PC-9 (cell line): ENCODE results near the gene GNAQ. TPM values are rescaled to one million over a fixed set of nuclear protein-coding genes. Genes with fewer than 3 reads are reported as not detected.

Experiments
- BruUV-seq: library from RNA; stranded (reverse); fragments of 400-500 nt; replicated peaks from 2 replicates; lab custom pipeline; 2021; lab: Mats Ljungman, UMichigan
- CTCF ChIA-PET: fragments of 300-600 bp; sonication (Branson Sonifier 250); formaldehyde crosslinking; loops from one replicate; lab custom pipeline; 2022; ENCODE audit warnings: antibody characterized with exemption; lab: Charles Lee
- POLR2A ChIA-PET: fragments of 300-600 bp; sonication (Branson Sonifier 250); formaldehyde crosslinking; loops from one replicate; lab custom pipeline; 2022; ENCODE audit warnings: antibody characterized with exemption; ENCODE audit not compliant: unreplicated experiment; lab: Charles Lee
- DNase-seq, 2 experiments: peaks; one replicate each; pipeline versions ENCODE4 v3.0.0 to v3.0.0-alpha.2; 2015 to 2022; ENCODE audit warnings: mixed read lengths in 1 of 2
- H2AFZ ChIP-seq: fragments of 200-600 bp; sonication (generic); 2 replicates; pipeline ENCODE4 v1.8.1; 2017; ENCODE audit warnings: antibody characterized with exemption
- H3F3A ChIP-seq: fragments of 200-600 bp; sonication (generic); 2 replicates; pipeline ENCODE4 v1.8.1; 2017; ENCODE audit warnings: antibody characterized with exemption, mild to moderate bottlenecking, low read depth; ENCODE audit not compliant: insufficient read depth
- H3K27ac ChIP-seq: fragments of 200-600 bp; sonication (generic); 2 replicates; pipeline ENCODE4 v1.6.1; 2016; ENCODE audit warnings: mixed run types
- H3K27me3 ChIP-seq: fragments of 200-600 bp; sonication (generic); 2 replicates; pipeline ENCODE4 v1.6.1; 2016; ENCODE audit warnings: low read depth, mixed run types; ENCODE audit not compliant: insufficient read depth
- H3K36me3 ChIP-seq: fragments of 200-600 bp; sonication (generic); 2 replicates; pipeline ENCODE4 v1.6.1; 2016; ENCODE audit warnings: low read depth, mixed run types
- H3K4me1 ChIP-seq: fragments of 200-600 bp; sonication (generic); replicated peaks from 2 replicates; pipeline ENCODE4 v1.6.1; 2016; ENCODE audit warnings: mixed run types; ENCODE audit not compliant: insufficient read depth
- H3K4me2 ChIP-seq: fragments of 200-600 bp; sonication (generic); 2 replicates; pipeline ENCODE4 v1.6.1; 2017; ENCODE audit warnings: mixed run types
- H3K4me3 ChIP-seq: fragments of 200-600 bp; sonication (generic); 2 replicates; pipeline ENCODE4 v1.6.1; 2016; ENCODE audit warnings: mixed run types
- H3K79me2 ChIP-seq: fragments of 200-600 bp; sonication (generic); 2 replicates; pipeline ENCODE4 v1.6.1; 2017; ENCODE audit warnings: low read depth, mixed run types
- H3K9me2 ChIP-seq: fragments of 200-600 bp; sonication (generic); 2 replicates; pipeline ENCODE4 v1.8.1; 2017; ENCODE audit warnings: mild to moderate bottlenecking; ENCODE audit not compliant: insufficient read depth
- H3K9me3 ChIP-seq: fragments of 200-600 bp; sonication (generic); 2 replicates; pipeline ENCODE4 v1.8.1; 2016; ENCODE audit warnings: low read depth; ENCODE audit not compliant: insufficient read depth
- H4K20me1 ChIP-seq: fragments of 200-600 bp; sonication (generic); 2 replicates; pipeline ENCODE4 v1.8.1; 2017; ENCODE audit not compliant: insufficient read depth
- EZH2 ChIP-seq: fragments of 200-600 bp; sonication (generic); IDR thresholded peaks from 2 replicates; pipeline ENCODE4 v1.8.0; 2017; ENCODE audit warnings: antibody characterized with exemption, low read depth
- intact Hi-C: fragments of 100-400 bp; cut with micrococcal nuclease; formaldehyde crosslinking; loops from one replicate; pipeline ENCODE4 v1.10.0; 2022; ENCODE audit not compliant: unreplicated experiment
- total RNA-seq: library from RNA; stranded (reverse); gene quantifications from 2 replicates; pipeline ENCODE4 v1.2.3, GENCODE V29; 2021
- TF ChIP-seq, protein P1 (sequence below): fragments of 200-600 bp; sonication (generic); conservative IDR thresholded peaks from 2 replicates; pipeline ENCODE4 v1.6.1; 2017; ENCODE audit warnings: mixed run types, antibody characterized with exemption, mild to moderate bottlenecking, moderate library complexity

GNAQ gene
- total RNA-seq, 1 experiment from 2014 or later: 51.6 TPM

DNA sequence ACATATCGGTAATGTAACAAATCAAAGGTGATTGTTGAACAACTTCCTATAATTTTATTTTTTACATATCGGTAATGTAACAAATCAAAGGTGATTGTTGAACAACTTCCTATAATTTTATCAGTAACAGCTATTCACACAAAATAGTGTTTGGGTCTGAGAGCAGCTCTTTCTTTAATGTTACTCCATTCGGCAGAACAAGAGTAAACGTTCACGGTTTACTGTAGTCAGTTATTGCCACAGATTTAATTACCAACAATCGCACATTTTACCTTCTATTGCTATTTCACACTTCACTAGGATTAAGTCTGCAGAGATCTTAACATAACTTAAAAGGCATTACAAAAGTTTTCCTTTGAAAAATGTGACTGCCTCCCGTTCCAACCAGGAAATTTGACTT, 6.4 kb downstream of the GNAQ start:
- DNase-seq: no peak
- no peak overlapping the region for H3K27ac ChIP-seq
- H3K4me2 ChIP-seq: no peak overlapping the region
- TF ChIP-seq EZH2: no peak
- TF ChIP-seq, protein P1, sequence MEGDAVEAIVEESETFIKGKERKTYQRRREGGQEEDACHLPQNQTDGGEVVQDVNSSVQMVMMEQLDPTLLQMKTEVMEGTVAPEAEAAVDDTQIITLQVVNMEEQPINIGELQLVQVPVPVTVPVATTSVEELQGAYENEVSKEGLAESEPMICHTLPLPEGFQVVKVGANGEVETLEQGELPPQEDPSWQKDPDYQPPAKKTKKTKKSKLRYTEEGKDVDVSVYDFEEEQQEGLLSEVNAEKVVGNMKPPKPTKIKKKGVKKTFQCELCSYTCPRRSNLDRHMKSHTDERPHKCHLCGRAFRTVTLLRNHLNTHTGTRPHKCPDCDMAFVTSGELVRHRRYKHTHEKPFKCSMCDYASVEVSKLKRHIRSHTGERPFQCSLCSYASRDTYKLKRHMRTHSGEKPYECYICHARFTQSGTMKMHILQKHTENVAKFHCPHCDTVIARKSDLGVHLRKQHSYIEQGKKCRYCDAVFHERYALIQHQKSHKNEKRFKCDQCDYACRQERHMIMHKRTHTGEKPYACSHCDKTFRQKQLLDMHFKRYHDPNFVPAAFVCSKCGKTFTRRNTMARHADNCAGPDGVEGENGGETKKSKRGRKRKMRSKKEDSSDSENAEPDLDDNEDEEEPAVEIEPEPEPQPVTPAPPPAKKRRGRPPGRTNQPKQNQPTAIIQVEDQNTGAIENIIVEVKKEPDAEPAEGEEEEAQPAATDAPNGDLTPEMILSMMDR: no peak
- H3K79me2 ChIP-seq: peaks cover 100% of the 10 kb centered on the region
- no peaks in the 10 kb centered on the region for H3K9me3 ChIP-seq
- CTCF ChIA-PET: interaction anchor here (0.6 kb wide), 1 partner anchor 197 kb away, joined by 6 read pairs; no protein-coding TSS in a partner anchor
- H3K36me3 ChIP-seq: no peaks in the 10 kb centered on the region
- peaks cover 30% of the 10 kb centered on the region for H3K4me1 ChIP-seq
- H3K4me3 ChIP-seq: no peak overlapping the region
- no peaks in the 10 kb centered on the region for H3K27me3 ChIP-seq
- H3F3A ChIP-seq: no peaks in the 10 kb centered on the region
- peaks cover 3% of the 10 kb centered on the region; the same call in 1 of the 2 replicates for H4K20me1 ChIP-seq
- no peak overlapping the region for H2AFZ ChIP-seq
- POLR2A ChIA-PET: no interaction called here
- intact Hi-C loops: no loop called here
- H3K9me2 ChIP-seq: no peaks in the 10 kb centered on the region
- BruUV-seq: no TSS peak

DNA sequence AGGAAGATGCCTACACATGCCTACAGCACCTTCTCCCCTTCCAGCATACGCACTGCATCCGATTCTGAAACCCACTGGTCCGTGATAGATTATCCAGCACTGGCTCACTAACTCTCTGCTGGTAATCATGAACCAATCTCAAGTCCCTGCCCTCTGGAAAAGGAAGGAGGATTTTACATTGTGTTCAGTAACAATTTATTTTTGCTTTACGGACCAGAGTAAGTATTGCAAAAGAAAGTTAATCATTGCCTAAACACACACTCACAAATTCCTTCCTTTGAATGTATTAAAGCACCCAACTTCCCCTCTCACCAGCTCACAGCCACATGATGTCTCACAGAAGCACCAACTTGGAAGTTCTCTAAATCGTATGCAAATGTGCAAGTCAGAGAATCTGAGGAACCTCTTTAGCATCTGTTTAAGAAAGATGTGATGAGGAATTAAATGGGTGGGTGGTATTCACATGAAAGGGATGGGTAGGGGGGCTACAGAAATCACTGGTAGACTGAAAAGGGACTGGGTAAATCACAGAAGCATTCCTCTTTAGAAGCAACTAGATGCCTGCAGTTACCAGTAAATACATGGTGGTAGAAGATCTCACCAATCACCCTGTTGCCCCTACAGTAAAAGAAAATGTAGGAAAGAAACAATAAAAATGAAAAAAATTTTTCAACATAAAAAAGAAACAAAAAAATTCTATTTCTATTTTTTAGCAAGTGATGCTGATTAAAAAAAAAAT, 8.4 kb downstream of the GNAQ start:
- intact Hi-C loops: no loop called here
- POLR2A ChIA-PET: no interaction called here
- CTCF ChIA-PET: no interaction called here

DNA sequence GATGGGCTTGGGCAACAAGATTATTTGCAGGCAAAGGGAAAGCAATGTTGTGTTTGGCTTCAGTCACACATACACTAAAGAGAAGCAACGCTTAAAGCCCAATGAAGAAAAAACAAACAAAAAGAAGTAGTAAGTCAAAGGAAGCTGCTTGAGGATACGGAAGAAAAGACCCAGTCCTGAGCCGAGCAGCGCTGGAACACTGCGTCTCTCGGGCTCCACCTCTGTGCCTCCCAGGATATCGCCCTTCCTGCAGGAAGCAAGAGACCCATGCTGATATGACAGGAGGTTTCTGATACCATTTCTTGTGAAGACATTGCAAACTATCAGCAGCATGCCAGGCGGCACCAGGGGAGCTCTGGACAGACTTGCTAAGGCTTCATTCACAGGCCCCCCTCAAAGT, 9.9 kb downstream of the GNAQ start:
- intact Hi-C loops: no loop called here
- Histone ChIP-seq H3K4me2 (no peak overlapping the region), H3K27ac (no peak overlapping the region), H4K20me1 (no peaks in the 10 kb centered on the region; the same call in 1 of the 2 replicates), H3K79me2 (peaks cover 98% of the 10 kb centered on the region), H3F3A (no peaks in the 10 kb centered on the region), H3K27me3 (no peaks in the 10 kb centered on the region), H3K9me2 (no peaks in the 10 kb centered on the region), H2AFZ (no peak overlapping the region), H3K4me3 (no peak overlapping the region), H3K9me3 (no peaks in the 10 kb centered on the region), H3K36me3 (no peaks in the 10 kb centered on the region), H3K4me1 (peaks cover 8% of the 10 kb centered on the region; the same call in 1 of the 2 replicates)
- no peak for TF ChIP-seq EZH2
- TF ChIP-seq, protein P1: no peak
- POLR2A ChIA-PET: no interaction called here
- CTCF ChIA-PET: no interaction called here
- no peak for DNase-seq
- no TSS peak for BruUV-seq

More for the DNA sequence above, 8.4 kb downstream of the GNAQ start:
- Histone ChIP-seq H3K79me2 (peaks cover 99% of the 10 kb centered on the region), H3K27me3 (no peaks in the 10 kb centered on the region), H4K20me1 (no peaks in the 10 kb centered on the region), H3K36me3 (no peaks in the 10 kb centered on the region), H3K9me3 (no peaks in the 10 kb centered on the region), H3K9me2 (no peaks in the 10 kb centered on the region), H3K4me2 (no peak overlapping the region), H3F3A (no peaks in the 10 kb centered on the region), H3K4me3 (no peak overlapping the region), H2AFZ (no peak overlapping the region), H3K27ac (0 out of 2 replicates have a peak overlapping the region, but pooled peaks have one; percentile 8), H3K4me1 (peaks cover 14% of the 10 kb centered on the region; the same call in 1 of the 2 replicates)
- no peak for DNase-seq
- TF ChIP-seq, protein P1: no peak
- no peak for TF ChIP-seq EZH2
- no TSS peak for BruUV-seq
